ENCODE results near the gene RDH14.

The RDH14 gene

DNA sequence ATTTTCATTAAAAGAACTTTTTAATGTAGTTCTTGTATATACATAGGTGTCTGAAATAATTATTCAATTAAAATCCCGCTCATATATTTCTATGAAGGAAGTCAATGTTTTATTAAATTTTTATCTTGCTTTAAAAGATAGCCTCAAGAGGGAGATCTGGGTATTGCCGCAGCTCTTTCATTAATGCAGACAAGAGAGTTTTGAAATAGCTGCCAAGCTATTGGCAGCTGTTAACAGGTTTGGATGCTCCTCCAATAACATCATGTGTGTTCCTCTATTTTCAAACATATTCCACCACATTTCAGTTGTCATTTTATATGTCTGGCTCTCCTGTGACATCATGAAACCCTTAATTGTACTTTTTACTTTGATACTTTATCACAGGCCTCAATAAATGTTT lies 41.8 kb upstream of the RDH14 start:
- DNase-seq (ENCODE audit: low spot score): no peak
- no peaks in the 10 kb centered on the region for H3K36me3 ChIP-seq (ENCODE audit: low read depth)
- ATAC-seq (ENCODE audit: low read depth): no peak
- no peak overlapping the region for H3K4me3 ChIP-seq (ENCODE audit: severe bottlenecking)
- H3K4me1 ChIP-seq (ENCODE audit: insufficient read depth, poor library complexity, severe bottlenecking): no peaks in the 10 kb centered on the region
- no peak overlapping the region for H3K27ac ChIP-seq (ENCODE audit: poor library complexity, severe bottlenecking)
- H3K27me3 ChIP-seq (ENCODE audit: insufficient read depth, poor library complexity, severe bottlenecking): no peaks in the 10 kb centered on the region
- TF ChIP-seq, protein P1, sequence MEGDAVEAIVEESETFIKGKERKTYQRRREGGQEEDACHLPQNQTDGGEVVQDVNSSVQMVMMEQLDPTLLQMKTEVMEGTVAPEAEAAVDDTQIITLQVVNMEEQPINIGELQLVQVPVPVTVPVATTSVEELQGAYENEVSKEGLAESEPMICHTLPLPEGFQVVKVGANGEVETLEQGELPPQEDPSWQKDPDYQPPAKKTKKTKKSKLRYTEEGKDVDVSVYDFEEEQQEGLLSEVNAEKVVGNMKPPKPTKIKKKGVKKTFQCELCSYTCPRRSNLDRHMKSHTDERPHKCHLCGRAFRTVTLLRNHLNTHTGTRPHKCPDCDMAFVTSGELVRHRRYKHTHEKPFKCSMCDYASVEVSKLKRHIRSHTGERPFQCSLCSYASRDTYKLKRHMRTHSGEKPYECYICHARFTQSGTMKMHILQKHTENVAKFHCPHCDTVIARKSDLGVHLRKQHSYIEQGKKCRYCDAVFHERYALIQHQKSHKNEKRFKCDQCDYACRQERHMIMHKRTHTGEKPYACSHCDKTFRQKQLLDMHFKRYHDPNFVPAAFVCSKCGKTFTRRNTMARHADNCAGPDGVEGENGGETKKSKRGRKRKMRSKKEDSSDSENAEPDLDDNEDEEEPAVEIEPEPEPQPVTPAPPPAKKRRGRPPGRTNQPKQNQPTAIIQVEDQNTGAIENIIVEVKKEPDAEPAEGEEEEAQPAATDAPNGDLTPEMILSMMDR (IDR thresholded peaks at IDR 0.05; ENCODE audit: poor library complexity, severe bottlenecking): no peak
- no peaks in the 10 kb centered on the region for H3K9me3 ChIP-seq (ENCODE audit: severe bottlenecking)

DNA sequence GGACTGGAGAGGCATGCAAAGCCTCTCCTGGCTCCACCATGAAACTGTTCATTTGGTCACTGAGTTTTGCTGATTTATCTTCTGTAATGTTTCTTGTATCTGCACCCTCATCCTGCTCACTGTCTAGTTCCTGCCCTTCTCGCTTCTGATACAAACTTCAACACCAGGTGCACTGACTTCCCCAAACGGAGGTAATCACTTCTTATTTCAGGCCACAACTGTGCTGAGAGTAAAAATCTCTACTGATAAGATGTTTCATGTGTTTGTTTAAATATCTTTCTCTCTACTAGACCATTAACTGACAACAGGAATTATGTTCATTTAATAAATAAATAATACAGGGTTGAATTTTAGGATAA lies 39.8 kb upstream of the RDH14 start:
- no peaks in the 10 kb centered on the region for H3K27me3 ChIP-seq (ENCODE audit: insufficient read depth, poor library complexity, severe bottlenecking)
- no peaks in the 10 kb centered on the region for H3K4me1 ChIP-seq (ENCODE audit: insufficient read depth, poor library complexity, severe bottlenecking)
- TF ChIP-seq, protein P1 (IDR thresholded peaks at IDR 0.05; ENCODE audit: poor library complexity, severe bottlenecking): no peak
- DNase-seq (ENCODE audit: low spot score) (no peak), ATAC-seq (ENCODE audit: low read depth) (no peak)
- no peak overlapping the region for H3K4me3 ChIP-seq (ENCODE audit: severe bottlenecking)
- H3K36me3 ChIP-seq (ENCODE audit: low read depth): no peaks in the 10 kb centered on the region
- no peaks in the 10 kb centered on the region for H3K9me3 ChIP-seq (ENCODE audit: severe bottlenecking)
- H3K27ac ChIP-seq (ENCODE audit: poor library complexity, severe bottlenecking): no peak overlapping the region

DNA sequence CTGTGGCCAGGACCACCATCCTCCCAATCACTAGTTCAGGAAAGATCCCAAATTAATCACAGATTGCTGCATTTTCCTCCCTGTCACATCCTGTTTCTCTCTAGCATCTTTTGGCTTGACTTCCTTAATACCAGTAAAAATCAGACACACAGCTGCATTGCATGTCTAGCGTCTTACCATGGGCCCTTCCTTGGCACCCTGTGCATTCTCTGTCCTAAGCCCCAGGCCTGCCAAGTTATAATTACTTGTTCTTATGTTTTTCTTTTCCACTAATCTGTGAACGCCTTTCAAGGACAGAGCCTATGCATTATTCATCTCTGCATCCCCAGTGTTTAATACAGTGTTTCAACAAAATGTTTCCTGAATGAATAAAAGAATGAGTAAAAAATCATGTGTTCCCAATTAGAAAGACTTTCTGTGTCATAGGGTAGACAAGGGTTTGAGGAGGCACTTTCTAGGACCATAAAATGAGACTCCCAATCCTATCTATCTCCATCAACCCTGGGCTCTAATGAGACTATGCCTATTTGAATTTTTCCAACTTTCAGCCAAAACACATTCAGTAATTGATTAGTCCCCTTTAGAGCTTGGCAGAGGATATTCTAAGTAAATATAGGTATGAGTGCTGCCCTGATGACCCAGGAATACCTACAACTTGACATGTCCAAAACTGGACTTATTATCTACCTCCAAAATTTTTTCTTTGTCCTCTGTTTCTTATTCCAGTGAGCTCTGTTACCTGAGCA lies 39.2 kb upstream of the RDH14 start:
- TF ChIP-seq, protein P1 (IDR thresholded peaks at IDR 0.05; ENCODE audit: poor library complexity, severe bottlenecking): no peak
- ATAC-seq (ENCODE audit: low read depth): no peak
- H3K36me3 ChIP-seq (ENCODE audit: low read depth): no peaks in the 10 kb centered on the region
- H3K4me1 ChIP-seq (ENCODE audit: insufficient read depth, poor library complexity, severe bottlenecking): no peaks in the 10 kb centered on the region
- H3K27me3 ChIP-seq (ENCODE audit: insufficient read depth, poor library complexity, severe bottlenecking): no peaks in the 10 kb centered on the region
- H3K9me3 ChIP-seq (ENCODE audit: severe bottlenecking): no peaks in the 10 kb centered on the region
- DNase-seq (ENCODE audit: low spot score): no peak
- no peak overlapping the region for H3K4me3 ChIP-seq (ENCODE audit: severe bottlenecking)
- H3K27ac ChIP-seq (ENCODE audit: poor library complexity, severe bottlenecking): no peak overlapping the region

DNA sequence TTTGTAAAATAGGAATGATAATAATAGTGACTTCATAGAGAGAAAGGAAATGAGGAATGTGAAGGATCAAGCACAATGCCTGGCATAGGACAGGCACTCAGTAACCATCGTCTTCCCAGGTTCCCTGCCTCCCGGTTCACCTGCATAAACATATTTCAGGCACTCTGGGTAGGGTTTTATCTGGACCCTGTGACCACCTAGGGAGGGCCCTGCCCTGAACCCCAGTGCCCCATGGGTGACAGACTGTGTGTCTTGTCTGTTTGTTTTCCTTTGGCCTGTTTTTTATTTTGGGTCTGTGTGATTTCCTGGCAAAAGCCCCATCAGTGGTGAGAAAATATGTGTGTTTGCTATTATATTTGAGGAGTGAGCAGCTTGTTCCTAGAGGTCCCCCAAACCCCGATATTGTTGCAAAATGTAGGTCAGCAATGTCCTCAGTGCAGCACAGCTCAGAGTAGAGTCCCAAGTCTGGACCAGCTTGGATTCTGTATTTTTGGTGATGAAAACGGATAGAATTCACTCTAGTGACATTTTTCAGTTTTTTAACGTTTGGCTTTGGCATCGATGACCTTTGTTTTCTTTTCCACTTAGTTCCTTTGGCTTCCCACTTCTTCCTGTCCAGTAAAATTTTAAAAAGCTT lies 38.5 kb upstream of the RDH14 start:
- ATAC-seq (ENCODE audit: low read depth): no peak
- no peak overlapping the region for H3K27ac ChIP-seq (ENCODE audit: poor library complexity, severe bottlenecking)

More for the DNA sequence above, 38.5 kb upstream of the RDH14 start:
- no peak for DNase-seq (ENCODE audit: low spot score)
- Histone ChIP-seq H3K36me3 (ENCODE audit: low read depth) (no peaks in the 10 kb centered on the region), H3K4me3 (ENCODE audit: severe bottlenecking) (no peak overlapping the region), H3K9me3 (ENCODE audit: severe bottlenecking) (no peaks in the 10 kb centered on the region), H3K27me3 (ENCODE audit: insufficient read depth, poor library complexity, severe bottlenecking) (no peaks in the 10 kb centered on the region), H3K4me1 (ENCODE audit: insufficient read depth, poor library complexity, severe bottlenecking) (no peaks in the 10 kb centered on the region)
- TF ChIP-seq, protein P1 (IDR thresholded peaks at IDR 0.05; ENCODE audit: poor library complexity, severe bottlenecking): no peak
